NCI-H2081 (cell line): Measurements from ENCODE around the gene ACER3.
A peak's percentile ranks its signal among the peaks of the same experiment; 100 is the strongest.
"Not testable (repeated sequence)": the region's sequence is repeated elsewhere in the genome, so short reads cannot be mapped to it uniquely, and the experiment has no call there.

Experiments used
- DNase-seq, 2 experiments: peaks; one replicate each; lab custom pipeline; 2025; lab: John Stamatoyannopoulos, UW

Gene ACER3

DNA sequence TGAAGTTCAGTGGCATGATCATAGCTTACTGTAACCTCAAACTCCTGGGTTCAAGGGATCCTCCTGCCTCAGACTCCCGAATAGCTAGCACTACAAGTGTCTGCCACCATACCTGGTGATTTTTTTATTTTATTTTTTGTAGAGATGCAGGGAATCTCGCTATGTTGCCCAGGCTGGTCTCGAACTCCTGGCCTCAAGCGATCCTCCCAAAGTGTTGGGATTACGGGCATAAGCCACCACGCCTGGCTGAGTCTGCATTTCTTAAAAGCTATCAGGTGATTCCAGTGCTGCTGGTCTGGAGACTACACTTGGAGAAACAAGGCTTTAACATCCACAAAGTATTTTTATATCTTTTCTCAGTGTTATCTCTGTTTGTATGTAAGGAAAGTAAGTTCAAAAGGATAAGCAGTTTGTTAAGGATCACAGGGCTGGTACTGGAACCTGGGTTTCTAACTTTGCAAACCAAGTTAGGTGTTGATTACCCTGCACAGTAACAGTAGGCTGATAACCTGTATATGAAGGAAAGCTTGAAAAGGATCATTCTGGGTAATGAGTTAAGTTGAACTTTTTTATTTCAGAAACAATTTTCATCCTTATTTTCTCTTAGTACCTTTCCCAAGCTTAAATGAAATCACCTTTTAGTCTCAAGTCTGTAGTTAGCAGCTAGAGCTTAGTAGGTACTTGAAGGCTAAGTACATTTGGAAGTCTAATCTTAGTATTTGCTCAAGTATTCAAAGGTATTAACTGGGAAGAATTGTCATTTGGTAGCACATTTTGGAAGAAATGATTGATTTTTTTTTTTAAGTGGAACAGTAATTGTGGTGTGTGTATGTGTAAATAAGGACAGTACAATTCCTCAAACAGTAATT lies 12.5 kb downstream of the ACER3 start:
- DNase-seq, result no peak

DNA sequence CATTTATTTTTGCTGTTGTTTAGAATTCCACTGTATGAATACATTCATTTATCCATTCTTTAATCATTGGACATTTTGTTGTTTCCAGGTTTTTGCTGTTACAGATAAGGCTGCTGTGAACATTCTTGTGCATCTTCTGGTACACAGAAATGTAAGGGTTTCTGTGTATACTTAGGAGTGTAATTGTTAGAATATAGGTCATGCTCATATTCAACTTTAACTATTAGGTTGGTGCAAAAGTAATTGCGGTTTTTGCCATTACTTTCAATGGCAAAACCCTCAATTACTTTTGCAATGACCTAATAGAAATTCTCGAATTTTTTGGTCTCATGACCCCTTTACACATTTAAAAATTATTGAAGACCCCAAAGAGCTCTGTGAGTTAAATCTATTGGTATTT lies 17.3 kb downstream of the ACER3 start:
- DNase-seq, result no peak

GRCh38 chr11:76880314-76880713 lies 19.6 kb downstream of the ACER3 start:
- no peak for DNase-seq

- no peak for DNase-seq
Observed at GRCh38 chr11:76880956-76881355, 20.2 kb downstream of the ACER3 start.

DNA sequence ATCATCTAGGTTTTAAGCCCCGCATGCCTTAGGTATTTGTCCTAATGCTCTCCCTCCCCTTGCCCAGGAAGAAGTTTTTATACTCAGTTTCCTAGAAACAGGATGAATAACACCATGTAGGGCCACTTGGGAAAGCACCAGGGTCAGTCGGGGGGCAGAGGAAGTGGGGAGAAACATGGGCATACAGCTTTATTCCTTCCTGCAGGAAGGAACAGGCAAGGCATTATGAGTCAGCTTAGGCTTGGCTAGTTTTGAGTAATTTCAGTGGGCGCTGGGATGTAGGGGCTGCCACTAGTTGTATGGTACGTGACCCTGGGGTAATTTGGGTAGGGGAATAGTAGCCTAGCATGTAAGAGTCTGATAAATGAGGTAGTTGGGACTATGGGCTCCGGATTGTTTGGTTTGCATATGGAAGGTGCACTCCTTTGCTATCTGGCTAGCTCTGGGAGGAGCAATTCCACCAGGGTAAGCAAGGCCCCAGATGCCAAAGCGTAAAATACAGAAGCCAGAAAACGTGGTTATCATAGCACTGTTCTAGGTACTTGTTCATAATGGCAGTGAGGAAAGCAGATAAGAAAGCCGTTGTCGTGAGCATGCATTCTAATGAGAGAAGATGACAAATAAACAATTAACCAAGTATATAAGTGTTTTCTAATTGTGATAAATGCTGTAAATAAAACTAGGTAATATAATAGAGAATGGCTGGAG lies 24.8 kb downstream of the ACER3 start:
- no peak for DNase-seq

GRCh38 chr11:76888989-76889388 lies 28.3 kb downstream of the ACER3 start:
- DNase-seq, result no peak

DNA sequence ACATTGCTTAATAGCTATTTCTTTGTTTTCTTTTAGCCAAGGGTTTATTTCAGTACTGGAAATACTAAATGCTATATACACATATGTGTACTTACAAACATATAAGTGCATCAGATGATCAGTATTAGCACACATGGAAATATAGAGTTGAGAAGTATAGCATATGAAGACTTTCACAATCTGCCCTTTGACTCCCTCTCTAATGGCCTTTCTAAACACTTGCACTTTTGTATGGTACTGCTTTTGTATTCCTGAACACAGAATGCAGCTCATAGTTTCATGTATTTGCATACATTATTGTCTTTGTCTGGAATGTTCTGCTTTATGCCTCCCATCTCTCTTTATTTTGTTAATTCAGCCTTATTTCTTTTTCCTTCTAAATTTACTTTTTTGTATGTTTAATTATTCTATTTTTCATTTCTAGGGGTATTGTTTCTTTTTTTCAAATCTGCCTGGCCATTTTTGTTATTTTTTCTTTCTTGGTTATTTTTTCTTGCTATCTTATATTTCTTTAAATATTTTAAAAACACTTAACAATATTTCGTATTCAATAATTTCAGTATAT lies 28.8 kb downstream of the ACER3 start:
- DNase-seq, result no peak

- no peak for DNase-seq
Observed at GRCh38 chr11:76890329-76890728, 29.6 kb downstream of the ACER3 start.

GRCh38 chr11:76891285-76891684 lies 30.6 kb downstream of the ACER3 start:
- no peak for DNase-seq

- no peak for DNase-seq
Observed at GRCh38 chr11:76891793-76892192, 31.1 kb downstream of the ACER3 start.

GRCh38 chr11:76892306-76892705 lies 31.6 kb downstream of the ACER3 start:
- no peak for DNase-seq

DNA sequence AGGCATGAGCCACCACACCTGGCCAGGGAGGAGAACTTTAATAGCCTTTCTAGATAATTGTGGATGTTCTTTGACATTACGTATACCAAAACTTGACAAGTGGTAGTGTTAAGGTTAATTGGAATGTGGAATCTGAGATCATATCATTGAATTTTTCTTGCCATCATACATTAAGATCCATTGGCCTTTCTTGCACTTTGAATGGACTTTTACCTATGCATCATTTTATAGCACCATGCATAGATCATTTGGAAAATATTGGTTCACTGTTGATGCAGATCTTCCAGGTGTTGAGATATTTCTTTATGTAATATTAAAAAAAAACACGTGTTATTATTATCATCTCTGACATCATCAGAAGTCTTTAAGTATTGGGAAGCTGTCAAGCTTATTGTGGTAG lies 36.5 kb downstream of the ACER3 start:
- DNase-seq, result no peak

DNA sequence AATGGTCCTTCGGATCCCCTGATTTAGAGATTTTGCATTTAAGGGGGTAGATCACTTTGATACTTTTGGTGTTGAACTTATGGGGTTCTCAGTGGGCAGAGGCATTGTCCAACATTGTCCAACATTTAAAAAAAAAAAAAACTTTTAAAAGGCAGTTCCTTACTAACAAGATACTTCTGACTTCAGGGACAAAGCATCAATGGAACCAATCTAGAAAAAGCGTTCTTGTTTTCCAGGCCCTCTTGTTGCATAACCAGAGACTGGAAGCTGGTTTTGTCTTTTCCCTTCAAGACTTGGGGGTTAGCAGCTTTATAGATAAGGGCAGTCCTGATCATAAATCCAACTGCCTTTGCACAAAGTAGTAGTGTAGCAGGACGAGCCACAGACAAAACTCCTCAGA lies 40.4 kb downstream of the ACER3 start:
- DNase-seq, result no peak

DNA sequence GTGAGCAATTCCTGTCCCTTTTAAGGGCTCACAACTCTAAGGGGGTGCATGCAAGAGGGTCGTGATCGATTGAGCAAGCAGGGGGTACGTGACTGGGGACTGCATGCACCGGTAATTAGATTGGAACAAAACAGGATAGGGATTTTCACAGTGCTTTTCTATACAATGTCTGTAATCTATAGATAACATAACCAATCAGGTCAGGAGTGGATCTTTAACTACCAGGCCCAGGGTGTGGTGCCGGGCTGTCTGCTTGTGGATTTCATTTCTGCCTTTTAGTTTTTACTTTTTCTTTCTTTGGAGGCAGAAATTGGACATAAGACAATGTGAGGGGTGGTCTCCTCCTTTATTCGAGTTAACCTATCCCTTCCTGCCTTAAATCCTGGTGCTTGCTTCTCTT lies 40.9 kb downstream of the ACER3 start:
- DNase-seq, result not testable (repeated sequence)

- no peak for DNase-seq
Observed at GRCh38 chr11:76902121-76903014, 41.6 kb downstream of the ACER3 start.

GRCh38 chr11:76903325-76903724 lies 42.6 kb downstream of the ACER3 start:
- peak in 1 of 2 experiments; percentile 22 for DNase-seq

DNA sequence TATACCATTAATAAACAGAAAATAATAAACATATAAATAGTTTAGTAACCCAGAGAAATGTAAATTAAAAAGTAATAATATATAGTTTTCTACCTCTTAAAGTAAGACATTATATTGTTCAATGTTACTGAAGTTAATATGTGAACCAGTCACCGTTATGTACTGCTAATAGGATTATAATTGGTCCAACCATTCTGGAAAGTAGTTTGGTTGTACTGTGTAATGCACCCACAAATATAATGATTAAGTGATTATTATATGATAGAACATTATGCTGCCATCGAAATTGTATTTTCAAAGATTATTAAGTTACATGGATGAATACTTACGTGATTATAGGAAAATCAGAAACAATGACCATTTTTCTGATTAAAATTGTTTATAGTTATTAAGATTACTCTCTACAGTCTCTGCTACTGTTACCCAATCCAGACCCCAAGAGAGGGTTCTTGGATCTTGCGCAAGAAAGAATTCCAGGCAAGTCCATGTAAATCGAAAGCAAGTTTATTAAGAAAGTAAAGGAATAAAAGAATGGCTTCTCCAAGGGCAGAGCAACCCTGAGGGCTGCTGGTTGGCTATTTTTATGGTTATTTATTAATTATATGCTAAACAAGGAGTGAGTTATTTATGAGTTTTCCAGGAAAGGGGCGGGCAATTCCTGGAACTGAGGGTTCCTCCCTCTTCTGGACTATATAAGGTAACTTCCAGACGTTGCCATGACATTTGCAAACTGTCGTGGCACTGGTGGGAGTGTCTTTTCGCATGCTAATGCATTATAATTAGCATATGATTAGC lies 50.1 kb downstream of the ACER3 start:
- no peak for DNase-seq

DNA sequence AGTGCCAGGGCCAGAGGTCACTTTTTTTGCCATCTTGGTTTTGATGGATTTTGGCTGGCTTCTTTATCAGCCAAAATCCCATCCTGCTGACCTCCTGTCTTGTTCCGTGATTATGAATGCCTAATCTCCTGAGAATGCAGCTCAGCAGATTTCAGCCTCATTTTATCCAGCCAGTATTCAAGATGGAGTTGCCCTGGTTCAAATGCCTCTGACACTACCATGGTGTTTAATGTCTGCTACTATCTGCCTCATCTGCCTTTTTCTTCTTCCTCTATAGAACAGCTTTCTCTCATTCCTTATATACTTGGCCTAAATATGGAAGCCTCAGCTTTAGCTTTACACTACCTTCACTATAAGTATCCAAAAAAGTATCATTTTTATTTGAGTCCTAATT lies 50.7 kb downstream of the ACER3 start:
- DNase-seq, result no peak

- DNase-seq, result no peak
Observed at GRCh38 chr11:76916712-76917111, 56.0 kb downstream of the ACER3 start.

GRCh38 chr11:76918941-76919386 lies 58.2 kb downstream of the ACER3 start:
- peak; percentile 74 to 82 for DNase-seq

GRCh38 chr11:76919467-76919866 lies 58.7 kb downstream of the ACER3 start:
- DNase-seq, result no peak
